HCT116 (cell line): ENCODE data around the gene BAG2. TPM values are rescaled to one million over a fixed set of nuclear protein-coding genes. Genes with fewer than 3 reads are reported as not detected.

ENCODE experiments used
- ATAC-seq: fragments of 200-7000 bp; cut with Tn5 transposase; 2 replicates; pipeline ENCODE4 v1.9.1; 2020; ENCODE audit warnings: mild to moderate bottlenecking, moderate library complexity
- BruUV-seq: library from RNA; stranded (reverse); fragments of 400-500 nt; replicated peaks from 2 replicates; lab custom pipeline; 2021; lab: Mats Ljungman, UMichigan
- CTCF ChIA-PET: fragments of 300-600 bp; sonication (Branson Sonifier 250); formaldehyde crosslinking; loops from one replicate; lab custom pipeline; 2021; ENCODE audit warnings: antibody characterized with exemption; lab: Charles Lee
- POLR2A ChIA-PET: fragments of 300-600, 350-600 bp; sonication (Branson Sonifier 250); formaldehyde crosslinking; loops from one replicate; lab custom pipeline; 2021; ENCODE audit warnings: antibody characterized with exemption; lab: Charles Lee
- RAD21 ChIA-PET, 2 experiments: fragments of 300-600 bp; sonication (Branson Sonifier 250); formaldehyde crosslinking; loops; one replicate each; lab custom pipeline; 2023; ENCODE audit warnings: low total read pairs in 2 of 2; ENCODE audit not compliant: uncharacterized antibody in 2 of 2, unreplicated experiment in 2 of 2, low non-redundant PET in 1 of 2; lab: Charles Lee
- DNase-seq: peaks from one replicate; pipeline ENCODE4 v3.0.0-alpha.2; 2010; ENCODE audit warnings: low read depth, low spot score
- H2AFZ ChIP-seq: fragments of 200-600 bp; shearing (Covaris generic), sonication (generic); 2 replicates; pipeline ENCODE4 v1.6.1; 2017; ENCODE audit warnings: low read depth, mixed run types, mixed read lengths, antibody characterized with exemption, low read length; ENCODE audit not compliant: poor library complexity, severe bottlenecking
- H3K27ac ChIP-seq: 2 replicates; pipeline ENCODE4 v1.5.1; 2012; ENCODE audit warnings: low read depth, low read length
- H3K27me3 ChIP-seq: fragments of 200-600 bp; sonication (generic); 2 replicates; pipeline ENCODE4 v1.6.1; 2016; ENCODE audit warnings: mixed run types, low read length, mixed read lengths; ENCODE audit not compliant: insufficient read depth
- H3K36me3 ChIP-seq, 2 experiments: fragments of 200-500 bp in 1 of 2; fragments of 200-600 bp in 1 of 2; sonication (Bioruptor generic) in 1 of 2; sonication (generic) in 1 of 2; 2 replicates each; pipeline versions ENCODE4 v1.5.1 to v1.6.1; 2014 to 2016; ENCODE audit warnings: low read length in 2 of 2, inconsistent platforms in 1 of 2, mixed read lengths in 1 of 2, mixed run types in 1 of 2; ENCODE audit not compliant: insufficient read depth in 2 of 2, control insufficient read depth in 1 of 2
- H3K4me1 ChIP-seq, 2 experiments: fragments of 200-600 bp in 1 of 2; sonication (generic) in 1 of 2; 2 replicates each; pipeline versions ENCODE4 v1.5.1 to v1.6.1; 2012 to 2017; ENCODE audit warnings: low read length in 2 of 2, inconsistent platforms in 1 of 2, mild to moderate bottlenecking in 1 of 2, mixed read lengths in 1 of 2, mixed run types in 1 of 2, moderate library complexity in 1 of 2; ENCODE audit not compliant: insufficient read depth in 2 of 2, control insufficient read depth in 1 of 2
- H3K4me2 ChIP-seq: fragments of 200-600 bp; sonication (generic); 2 replicates; pipeline ENCODE4 v1.6.1; 2017; ENCODE audit warnings: mixed run types, low read length, mixed read lengths
- H3K4me3 ChIP-seq, 2 experiments: fragments of 200-600 bp in 1 of 2; sonication (generic) in 1 of 2; replicated peaks in 1 of 2; 2 replicates each; pipeline ENCODE4 v1.5.1; 2011 to 2016; ENCODE audit warnings: low read length in 2 of 2, control low read depth in 1 of 2, low read depth in 1 of 2, mild to moderate bottlenecking in 1 of 2, mixed read lengths in 1 of 2, mixed run types in 1 of 2
- H3K79me2 ChIP-seq: fragments of 200-600 bp; sonication (generic); 2 replicates; pipeline ENCODE4 v1.6.1; 2017; ENCODE audit warnings: mild to moderate bottlenecking, mixed run types, low read length, moderate library complexity, mixed read lengths; ENCODE audit not compliant: insufficient read depth
- H3K9ac ChIP-seq: fragments of 200-600 bp; sonication (generic); 2 replicates; pipeline ENCODE4 v1.6.1; 2016; ENCODE audit warnings: low read length, mixed read lengths
- H3K9me2 ChIP-seq: fragments of 200-600 bp; sonication (generic), shearing (Covaris generic); 2 replicates; pipeline ENCODE4 v1.6.1; 2017; ENCODE audit warnings: mixed run types, mild to moderate bottlenecking, moderate library complexity; ENCODE audit not compliant: insufficient read depth
- H3K9me3 ChIP-seq, 2 experiments: fragments of 200-500 bp in 1 of 2; fragments of 200-600 bp in 1 of 2; sonication (Bioruptor generic) in 1 of 2; sonication (generic) in 1 of 2; 2 replicates each; pipeline ENCODE4 v1.6.1; 2014 to 2017; ENCODE audit warnings: low read length in 2 of 2, mixed read lengths in 2 of 2, inconsistent platforms in 1 of 2, low read depth in 1 of 2, mild to moderate bottlenecking in 1 of 2, mixed run types in 1 of 2, moderate library complexity in 1 of 2; ENCODE audit not compliant: control insufficient read depth in 1 of 2, insufficient read depth in 1 of 2
- H4K20me1 ChIP-seq: fragments of 200-600 bp; sonication (generic), shearing (Covaris generic); 2 replicates; pipeline ENCODE4 v1.6.1; 2017; ENCODE audit warnings: mixed run types, mild to moderate bottlenecking, moderate library complexity; ENCODE audit not compliant: insufficient read depth
- ATF3 ChIP-seq: IDR thresholded peaks from 2 replicates; pipeline ENCODE4 v1.6.1; 2012
- CEBPB ChIP-seq: IDR thresholded peaks from 2 replicates; pipeline ENCODE4 v1.6.1; 2012; ENCODE audit warnings: low read depth
- CTCF ChIP-seq, 3 experiments: fragments of 200-600 bp in 1 of 3; sonication (generic) in 1 of 3; IDR thresholded peaks in 2 of 3; conservative IDR thresholded peaks in 1 of 3; 2 replicates each; pipeline ENCODE4 v1.5.1; 2012 to 2017; ENCODE audit warnings: low read depth in 2 of 3, low read length in 2 of 3, antibody characterized with exemption in 1 of 3, borderline replicate concordance in 1 of 3, control low read depth in 1 of 3, mild to moderate bottlenecking in 1 of 3, mixed read lengths in 1 of 3, mixed run types in 1 of 3, moderate library complexity in 1 of 3; ENCODE audit not compliant: insufficient read depth in 1 of 3
- EGR1 ChIP-seq: IDR thresholded peaks from 2 replicates; pipeline ENCODE4 v1.6.1; 2012; ENCODE audit warnings: low read depth
- ELF1 ChIP-seq: IDR thresholded peaks from 2 replicates; pipeline ENCODE4 v1.6.1; 2012; ENCODE audit warnings: low read depth, borderline replicate concordance
- EZH2 ChIP-seq: fragments of 200-600 bp; sonication (generic); IDR thresholded peaks from 2 replicates; pipeline ENCODE4 v1.6.1; 2017; ENCODE audit warnings: antibody characterized with exemption, mixed run types
- EZH2phosphoT487 ChIP-seq: fragments of 200-600 bp; IDR thresholded peaks from 2 replicates; pipeline ENCODE4 v1.6.1; 2018; ENCODE audit warnings: antibody characterized with exemption, borderline replicate concordance
- FOSL1 ChIP-seq: IDR thresholded peaks from 2 replicates; pipeline ENCODE4 v1.6.1; 2012; ENCODE audit warnings: low read depth
- JUND ChIP-seq: IDR thresholded peaks from 2 replicates; pipeline ENCODE4 v1.6.1; 2012
- MAX ChIP-seq: IDR thresholded peaks from 2 replicates; pipeline ENCODE4 v1.6.1; 2012
- POLR2A ChIP-seq: IDR thresholded peaks from 2 replicates; pipeline ENCODE4 v1.7.0; 2011; ENCODE audit warnings: borderline replicate concordance; ENCODE audit not compliant: insufficient read depth, insufficient read length; ENCODE audit errors: extremely low read depth
- POLR2AphosphoS5 ChIP-seq: IDR thresholded peaks from 2 replicates; pipeline ENCODE4 v1.6.1; 2011; ENCODE audit warnings: mild to moderate bottlenecking, low read depth, low read length, moderate library complexity
- REST ChIP-seq: IDR thresholded peaks from 2 replicates; pipeline ENCODE4 v1.6.1; 2012; ENCODE audit warnings: low read depth
- SIN3A ChIP-seq: IDR thresholded peaks from 2 replicates; pipeline ENCODE4 v1.6.1; 2012; ENCODE audit warnings: low read depth
- SP1 ChIP-seq: IDR thresholded peaks from 2 replicates; pipeline ENCODE4 v1.6.1; 2012; ENCODE audit warnings: low read depth
- SRF ChIP-seq: IDR thresholded peaks from 2 replicates; pipeline ENCODE4 v1.6.1; 2012; ENCODE audit warnings: low read depth
- YY1 ChIP-seq: IDR thresholded peaks from 2 replicates; pipeline ENCODE4 v1.6.1; 2011; ENCODE audit warnings: low read length, low read depth, moderate library complexity, mild to moderate bottlenecking; ENCODE audit not compliant: insufficient replicate concordance; ENCODE audit errors: extremely low read depth
- ZBTB33 ChIP-seq: IDR thresholded peaks from 2 replicates; pipeline ENCODE4 v1.6.1; 2011; ENCODE audit warnings: mild to moderate bottlenecking, low read length, moderate library complexity; ENCODE audit not compliant: insufficient replicate concordance; ENCODE audit errors: extremely low read depth
- ZFX ChIP-seq: fragments of 450-650 bp; IDR thresholded peaks from 2 replicates; pipeline ENCODE4 v1.6.1; 2017
- ZNF274 ChIP-seq: fragments of 200-500 bp; sonication (Bioruptor generic); IDR thresholded peaks from 2 replicates; pipeline ENCODE4 v1.6.1; 2014; ENCODE audit warnings: mild to moderate bottlenecking, low read depth, low read length, inconsistent platforms
- intact Hi-C: fragments of 100-400 bp; cut with micrococcal nuclease; formaldehyde crosslinking; loops from 2 replicates; pipeline ENCODE4 v1.10.0; 2022
- total RNA-seq: library from RNA; stranded (reverse); gene quantifications from one replicate; pipeline ENCODE4 v1.2.1, GENCODE V29; 2021; ENCODE audit not compliant: unreplicated experiment

Gene BAG2
- total RNA-seq, 1 experiment from 2014 or later: 13.5 TPM

- Histone ChIP-seq H2AFZ (no peak overlapping the region), H3K9ac (peak overlapping the region; percentile 91), H3K4me3 (peak overlapping the region; percentile 78 to 85), H3K4me2 (peak overlapping the region; percentile 85), H4K20me1 (no peaks in the 10 kb centered on the region), H3K79me2 (peaks cover 74% of the 10 kb centered on the region), H3K4me1 (peaks cover 6 to 20% of the 10 kb centered on the region in 2 experiments), H3K36me3 (no peaks in the 10 kb centered on the region), H3K9me3 (no peaks in the 10 kb centered on the region), H3K27me3 (no peaks in the 10 kb centered on the region), H3K9me2 (no peaks in the 10 kb centered on the region), H3K27ac (peak overlapping the region; percentile 90)
- ChIA-PET RAD21 (no interaction called here), POLR2A (no interaction called here), CTCF (no interaction called here)
- intact Hi-C loops: loop anchor here (1.0 to 5.0 kb wide), 3 partner anchors 142 to 269 kb away; partner anchors contain the start of gene BEND6
- ATAC-seq: peak; percentile 24; the same call in 1 of the 2 replicates
- peak; percentile 36 for DNase-seq
- BruUV-seq: TSS peak; percentile 51
- TF ChIP-seq SIN3A: no peak
- peak; percentile 44; the same call in 1 of the 2 replicates for TF ChIP-seq FOSL1
- no peak for TF ChIP-seq POLR2A
- TF ChIP-seq POLR2AphosphoS5: peak; percentile 44; the same call in 1 of the 2 replicates
- TF ChIP-seq JUND: peak; percentile 54
- TF ChIP-seq MAX: peak; percentile 35; the same call in 1 of the 2 replicates
- no peak for TF ChIP-seq ZFX
- no peak for TF ChIP-seq ZNF274
- TF ChIP-seq EGR1: no peak
- no peak for TF ChIP-seq ATF3
- no peak for TF ChIP-seq CEBPB
- TF ChIP-seq YY1: no peak
- TF ChIP-seq SP1: peak; percentile 26; the same call in 1 of the 2 replicates
- no peak for TF ChIP-seq REST
- no peak for TF ChIP-seq EZH2
- no peak for TF ChIP-seq EZH2phosphoT487
- TF ChIP-seq ELF1: no peak
- TF ChIP-seq ZBTB33: no peak
- TF ChIP-seq CTCF (IDR thresholded peaks at IDR 0.05 in 2 of 3, conservative IDR thresholded peaks at IDR 0.05 in 1 of 3; ENCODE audit: borderline replicate concordance in 1 of 3, insufficient read depth in 1 of 3, low read depth in 2 of 3, low read length in 2 of 3): no peak
- TF ChIP-seq SRF: no peak
These were observed 1.9 kb downstream of the BAG2 start for GRCh38 chr6:57173886-57174510.
